Endodermal cell (in vitro differentiated cells): ENCODE results near the gene TSPAN3. TPM values are rescaled to one million over a fixed set of nuclear protein-coding genes. Genes with fewer than 3 reads are reported as not detected.
A peak's percentile ranks its signal among the peaks of the same experiment; 100 is the strongest.

ENCODE experiments used
- DNase-seq: peaks from one replicate; pipeline ENCODE4 v3.0.0-alpha.2; 2017
- H3K27ac ChIP-seq: 2 replicates; pipeline ENCODE4 v1.5.1; 2013; ENCODE audit warnings: mild to moderate bottlenecking, low read depth, low read length, moderate library complexity
- H3K27me3 ChIP-seq: 2 replicates; pipeline ENCODE4 v1.6.1; 2013; ENCODE audit warnings: mild to moderate bottlenecking, low read length, moderate library complexity; ENCODE audit not compliant: insufficient read depth, control insufficient read depth, poor library complexity, severe bottlenecking
- H3K36me3 ChIP-seq: 2 replicates; pipeline ENCODE4 v1.7.0; 2013; ENCODE audit warnings: mild to moderate bottlenecking, low read length, moderate library complexity; ENCODE audit not compliant: control insufficient read depth, insufficient read depth
- H3K4me1 ChIP-seq: one replicate; pipeline ENCODE4 v1.7.0; 2013; ENCODE audit warnings: low read length; ENCODE audit not compliant: control insufficient read depth, insufficient read depth
- H3K4me3 ChIP-seq: 2 replicates; pipeline ENCODE4 v1.5.1; 2013; ENCODE audit warnings: mild to moderate bottlenecking, low read length, moderate library complexity
- H3K9ac ChIP-seq: 2 replicates; pipeline ENCODE4 v1.6.1; 2013; ENCODE audit warnings: mild to moderate bottlenecking, low read length, moderate library complexity; ENCODE audit not compliant: poor library complexity, severe bottlenecking; ENCODE audit errors: extremely low read depth
- H3K9me3 ChIP-seq: 2 replicates; pipeline ENCODE4 v1.6.1; 2013; ENCODE audit warnings: mild to moderate bottlenecking, low read length, moderate library complexity; ENCODE audit not compliant: control insufficient read depth
- H3K27ac Mint-ChIP-seq: 2 replicates; pipeline ENCODE4 v1.8.0; 2020; ENCODE audit warnings: mixed read lengths
- H3K27me3 Mint-ChIP-seq: 2 replicates; pipeline ENCODE4 v1.8.0; 2021; ENCODE audit warnings: mild to moderate bottlenecking, mixed read lengths; ENCODE audit not compliant: insufficient read depth
- H3K36me3 Mint-ChIP-seq: 2 replicates; pipeline ENCODE4 v1.8.0; 2020; ENCODE audit warnings: low read depth, mixed read lengths
- H3K4me1 Mint-ChIP-seq: 2 replicates; pipeline ENCODE4 v1.8.0; 2020; ENCODE audit warnings: mixed read lengths
- H3K4me3 Mint-ChIP-seq: 2 replicates; pipeline ENCODE4 v1.8.0; 2020; ENCODE audit warnings: mild to moderate bottlenecking, moderate library complexity, mixed read lengths
- H3K9me3 Mint-ChIP-seq: 2 replicates; pipeline ENCODE4 v1.8.0; 2020; ENCODE audit warnings: mild to moderate bottlenecking, mixed read lengths
- CTCF ChIP-seq: fragments of 200-600 bp; sonication (generic); conservative IDR thresholded peaks from 2 replicates; pipeline ENCODE4 v1.5.0; 2021; ENCODE audit warnings: antibody characterized with exemption, mild to moderate bottlenecking
- WGBS, 2 experiments: methylation state at CpG; one replicate each; pipeline versions ENCODE4 v1.1.5 to v1.1.7; 2013; ENCODE audit warnings: missing lambda C conversion rate in 2 of 2, mixed read lengths in 1 of 2; ENCODE audit not compliant: insufficient coverage in 1 of 2, insufficient read length in 1 of 2; 5-methylcytosine and 5-hydroxymethylcytosine counted together
- total RNA-seq, 2 donors: library from RNA; stranded (reverse); fragmentation: NEBNext Ultra II Directional in 1 of 2; extraction: Animal tissue kit (Norgen Biotek cat#: 25700) in 1 of 2; gene quantifications; 2 replicates in 1 of 2; 3 replicates in 1 of 2; pipeline ENCODE4 v1.2.1, GENCODE V29; 2021

TSPAN3 gene
- total RNA-seq, 2 donors from 2014 or later = 188 to 211 TPM

GRCh38 chr15:77071305-77072223 lies 655 bp upstream of the TSPAN3 start:
- no peaks in the 10 kb centered on the region for H3K9me3 Mint-ChIP-seq
- H3K27ac Mint-ChIP-seq = no peak overlapping the region
- H3K4me3 Mint-ChIP-seq = peak overlapping the region; percentile 59

DNA sequence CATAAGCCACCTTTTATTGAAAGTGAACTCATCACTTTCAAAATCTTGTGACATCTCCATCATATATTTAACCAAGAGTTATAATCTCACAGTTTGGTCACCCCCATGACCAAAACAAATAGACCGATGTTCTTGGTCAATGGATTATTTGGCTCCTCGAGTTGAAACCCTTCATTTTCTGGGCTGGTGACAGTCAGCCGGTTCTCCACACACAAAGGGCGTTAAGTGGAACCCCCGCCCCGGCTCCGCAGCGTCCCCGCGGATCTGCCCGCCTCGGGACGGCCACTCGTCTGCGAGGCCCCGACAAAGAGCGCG lies 772 bp downstream of the TSPAN3 start:
- no peaks in the 10 kb centered on the region for H3K9me3 Mint-ChIP-seq
- TF ChIP-seq CTCF = no peak

More at GRCh38 chr15:77071305-77072223, 655 bp upstream of the TSPAN3 start:
- no peak for TF ChIP-seq CTCF
- H3K27me3 ChIP-seq = no peaks in the 10 kb centered on the region
- peak; percentile 51 for DNase-seq
- H3K4me1 ChIP-seq = peaks cover 2% of the 10 kb centered on the region
- H3K36me3 ChIP-seq = peaks cover 14% of the 10 kb centered on the region
- Mint-ChIP-seq H3K4me1 (peaks cover 28% of the 10 kb centered on the region), H3K36me3 (peaks cover 6% of the 10 kb centered on the region), H3K27me3 (peaks cover 4% of the 10 kb centered on the region)
- no peak overlapping the region for H3K4me3 ChIP-seq
- H3K9me3 ChIP-seq = no peaks in the 10 kb centered on the region
- H3K27ac ChIP-seq = no peak overlapping the region
- 88 to 90% methylated on average over 14 to 15 of the region's 15 CpGs for WGBS, 2 experiments
- no peak overlapping the region for H3K9ac ChIP-seq

GRCh38 chr15:77069521-77070121 lies 1.3 kb downstream of the TSPAN3 start:
- H3K9me3 Mint-ChIP-seq = no peaks in the 10 kb centered on the region
- H3K36me3 Mint-ChIP-seq = peaks cover 7% of the 10 kb centered on the region
- WGBS, 2 experiments = 46 to 66% methylated on average over 8 to 13 of the region's 13 CpGs
- Histone ChIP-seq H3K9ac (peak overlapping the region; percentile 71), H3K27ac (no peak overlapping the region), H3K4me1 (peaks cover 2% of the 10 kb centered on the region), H3K9me3 (no peaks in the 10 kb centered on the region), H3K36me3 (peaks cover 18% of the 10 kb centered on the region), H3K27me3 (no peaks in the 10 kb centered on the region), H3K4me3 (peak overlapping the region; percentile 92)
- peak overlapping the region; percentile 59 for H3K4me3 Mint-ChIP-seq
- no peak overlapping the region for H3K27ac Mint-ChIP-seq
- peaks cover 4% of the 10 kb centered on the region for H3K27me3 Mint-ChIP-seq
- no peak for DNase-seq
- TF ChIP-seq CTCF = no peak
- peaks cover 28% of the 10 kb centered on the region for H3K4me1 Mint-ChIP-seq

More for the DNA sequence above, 772 bp downstream of the TSPAN3 start:
- no peaks in the 10 kb centered on the region for H3K27me3 ChIP-seq
- 2% methylated on average over 15 to 18 of the region's 18 CpGs for WGBS, 2 experiments
- peaks cover 7% of the 10 kb centered on the region for H3K36me3 Mint-ChIP-seq
- H3K36me3 ChIP-seq = peaks cover 18% of the 10 kb centered on the region
- H3K27me3 Mint-ChIP-seq = peaks cover 4% of the 10 kb centered on the region
- H3K4me1 ChIP-seq = peaks cover 2% of the 10 kb centered on the region
- peak overlapping the region; percentile 92 for H3K4me3 ChIP-seq
- DNase-seq = no peak
- peaks cover 28% of the 10 kb centered on the region for H3K4me1 Mint-ChIP-seq
- peak overlapping the region; percentile 77 for H3K27ac Mint-ChIP-seq
- peak overlapping the region; percentile 59 for H3K4me3 Mint-ChIP-seq
- H3K9me3 ChIP-seq = no peaks in the 10 kb centered on the region
- peak overlapping the region; percentile 73 for H3K27ac ChIP-seq
- H3K9ac ChIP-seq = peak overlapping the region; percentile 71
